ENCODE data around the gene NPLOC4.

DNA sequence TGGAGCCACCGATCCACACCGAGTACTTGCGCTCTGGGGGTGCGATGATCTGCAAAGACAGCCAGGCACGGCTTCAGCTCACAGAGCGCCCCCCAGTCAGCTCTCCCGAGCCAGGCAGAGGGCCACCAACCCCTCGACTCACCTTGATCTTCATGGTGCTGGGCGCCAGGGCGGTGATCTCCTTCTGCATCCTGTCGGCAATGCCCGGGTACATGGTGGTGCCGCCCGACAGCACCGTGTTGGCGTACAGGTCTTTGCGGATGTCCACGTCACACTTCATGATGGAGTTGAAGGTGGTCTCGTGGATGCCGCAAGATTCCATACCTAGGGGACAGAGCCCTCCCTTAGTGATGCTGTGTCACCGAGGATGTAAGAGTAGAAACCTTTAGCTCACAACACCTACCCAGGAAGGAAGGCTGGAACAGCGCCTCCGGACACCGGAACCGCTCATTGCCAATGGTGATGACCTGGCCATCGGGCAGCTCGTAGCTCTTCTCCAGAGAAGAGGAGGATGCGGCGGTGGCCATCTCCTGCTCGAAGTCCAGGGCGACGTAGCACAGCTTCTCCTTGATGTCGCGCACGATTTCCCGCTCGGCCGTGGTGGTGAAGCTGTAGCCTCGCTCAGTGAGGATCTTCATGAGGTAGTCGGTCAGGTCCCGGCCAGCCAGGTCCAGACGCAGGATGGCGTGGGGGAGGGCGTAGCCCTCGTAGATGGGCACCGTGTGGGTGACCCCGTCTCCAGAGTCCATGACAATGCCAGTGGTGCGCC, 125.9 kb downstream of the NPLOC4 start:
- TF ChIP-seq, protein P1, sequence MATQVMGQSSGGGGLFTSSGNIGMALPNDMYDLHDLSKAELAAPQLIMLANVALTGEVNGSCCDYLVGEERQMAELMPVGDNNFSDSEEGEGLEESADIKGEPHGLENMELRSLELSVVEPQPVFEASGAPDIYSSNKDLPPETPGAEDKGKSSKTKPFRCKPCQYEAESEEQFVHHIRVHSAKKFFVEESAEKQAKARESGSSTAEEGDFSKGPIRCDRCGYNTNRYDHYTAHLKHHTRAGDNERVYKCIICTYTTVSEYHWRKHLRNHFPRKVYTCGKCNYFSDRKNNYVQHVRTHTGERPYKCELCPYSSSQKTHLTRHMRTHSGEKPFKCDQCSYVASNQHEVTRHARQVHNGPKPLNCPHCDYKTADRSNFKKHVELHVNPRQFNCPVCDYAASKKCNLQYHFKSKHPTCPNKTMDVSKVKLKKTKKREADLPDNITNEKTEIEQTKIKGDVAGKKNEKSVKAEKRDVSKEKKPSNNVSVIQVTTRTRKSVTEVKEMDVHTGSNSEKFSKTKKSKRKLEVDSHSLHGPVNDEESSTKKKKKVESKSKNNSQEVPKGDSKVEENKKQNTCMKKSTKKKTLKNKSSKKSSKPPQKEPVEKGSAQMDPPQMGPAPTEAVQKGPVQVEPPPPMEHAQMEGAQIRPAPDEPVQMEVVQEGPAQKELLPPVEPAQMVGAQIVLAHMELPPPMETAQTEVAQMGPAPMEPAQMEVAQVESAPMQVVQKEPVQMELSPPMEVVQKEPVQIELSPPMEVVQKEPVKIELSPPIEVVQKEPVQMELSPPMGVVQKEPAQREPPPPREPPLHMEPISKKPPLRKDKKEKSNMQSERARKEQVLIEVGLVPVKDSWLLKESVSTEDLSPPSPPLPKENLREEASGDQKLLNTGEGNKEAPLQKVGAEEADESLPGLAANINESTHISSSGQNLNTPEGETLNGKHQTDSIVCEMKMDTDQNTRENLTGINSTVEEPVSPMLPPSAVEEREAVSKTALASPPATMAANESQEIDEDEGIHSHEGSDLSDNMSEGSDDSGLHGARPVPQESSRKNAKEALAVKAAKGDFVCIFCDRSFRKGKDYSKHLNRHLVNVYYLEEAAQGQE (IDR thresholded peaks at IDR 0.05) = no peak
- TF ChIP-seq, protein P2, sequence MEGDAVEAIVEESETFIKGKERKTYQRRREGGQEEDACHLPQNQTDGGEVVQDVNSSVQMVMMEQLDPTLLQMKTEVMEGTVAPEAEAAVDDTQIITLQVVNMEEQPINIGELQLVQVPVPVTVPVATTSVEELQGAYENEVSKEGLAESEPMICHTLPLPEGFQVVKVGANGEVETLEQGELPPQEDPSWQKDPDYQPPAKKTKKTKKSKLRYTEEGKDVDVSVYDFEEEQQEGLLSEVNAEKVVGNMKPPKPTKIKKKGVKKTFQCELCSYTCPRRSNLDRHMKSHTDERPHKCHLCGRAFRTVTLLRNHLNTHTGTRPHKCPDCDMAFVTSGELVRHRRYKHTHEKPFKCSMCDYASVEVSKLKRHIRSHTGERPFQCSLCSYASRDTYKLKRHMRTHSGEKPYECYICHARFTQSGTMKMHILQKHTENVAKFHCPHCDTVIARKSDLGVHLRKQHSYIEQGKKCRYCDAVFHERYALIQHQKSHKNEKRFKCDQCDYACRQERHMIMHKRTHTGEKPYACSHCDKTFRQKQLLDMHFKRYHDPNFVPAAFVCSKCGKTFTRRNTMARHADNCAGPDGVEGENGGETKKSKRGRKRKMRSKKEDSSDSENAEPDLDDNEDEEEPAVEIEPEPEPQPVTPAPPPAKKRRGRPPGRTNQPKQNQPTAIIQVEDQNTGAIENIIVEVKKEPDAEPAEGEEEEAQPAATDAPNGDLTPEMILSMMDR (IDR thresholded peaks at IDR 0.05; ENCODE audit: low read depth, low read length, missing input control) = no peak
- TF ChIP-seq EGR1 (IDR thresholded peaks at IDR 0.05; ENCODE audit: low read depth in 2 of 2) = no peak
- TF ChIP-seq SP1 (IDR thresholded peaks at IDR 0.05) = no peak
- TF ChIP-seq TAF1 (conservative IDR thresholded peaks at IDR 0.05) = no peak
- no peak for TF ChIP-seq HNF4G (IDR thresholded peaks at IDR 0.05)
- TF ChIP-seq JUND (IDR thresholded peaks at IDR 0.05) = no peak
- TF ChIP-seq, protein P3, sequence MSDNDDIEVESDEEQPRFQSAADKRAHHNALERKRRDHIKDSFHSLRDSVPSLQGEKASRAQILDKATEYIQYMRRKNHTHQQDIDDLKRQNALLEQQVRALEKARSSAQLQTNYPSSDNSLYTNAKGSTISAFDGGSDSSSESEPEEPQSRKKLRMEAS (IDR thresholded peaks at IDR 0.05) = no peak
- TF ChIP-seq, protein P4, sequence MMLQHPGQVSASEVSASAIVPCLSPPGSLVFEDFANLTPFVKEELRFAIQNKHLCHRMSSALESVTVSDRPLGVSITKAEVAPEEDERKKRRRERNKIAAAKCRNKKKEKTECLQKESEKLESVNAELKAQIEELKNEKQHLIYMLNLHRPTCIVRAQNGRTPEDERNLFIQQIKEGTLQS (IDR thresholded peaks at IDR 0.05) = no peak
